ENCODE measurements around the gene MICALL2.
A peak's percentile ranks its signal among the peaks of the same experiment; 100 is the strongest.

MICALL2 gene

GRCh38 chr7:1466524-1467271, 7.4 kb upstream of the MICALL2 start:
- no peak for DNase-seq

- no peak for DNase-seq
Measured at GRCh38 chr7:1464694-1465093, 5.4 kb upstream of the MICALL2 start.

GRCh38 chr7:1463676-1464223, 4.5 kb upstream of the MICALL2 start:
- no peak for DNase-seq

- peak; percentile 20 to 47 for DNase-seq
Measured at GRCh38 chr7:1461646-1462375, 2.5 kb upstream of the MICALL2 start.

GRCh38 chr7:1460821-1461645, 1.8 kb upstream of the MICALL2 start:
- DNase-seq, result peak; percentile 75 to 81

GRCh38 chr7:1459920-1460820, 900 bp upstream of the MICALL2 start:
- DNase-seq, result no peak

GRCh38 chr7:1459512-1459892, 232 bp upstream of the MICALL2 start:
- DNase-seq, result peak; percentile 76 to 79

GRCh38 chr7:1457949-1458682, 1.2 kb downstream of the MICALL2 start:
- peak in 1 of 2 experiments; percentile 0 for DNase-seq

- DNase-seq, result peak in 1 of 2 experiments; percentile 4
Measured at GRCh38 chr7:1457059-1457948, 2.0 kb downstream of the MICALL2 start.

- no peak for DNase-seq
Measured at GRCh38 chr7:1455955-1456354, 3.3 kb downstream of the MICALL2 start.

GRCh38 chr7:1455241-1455939, 3.9 kb downstream of the MICALL2 start:
- DNase-seq, result no peak

GRCh38 chr7:1454542-1454941, 4.7 kb downstream of the MICALL2 start:
- DNase-seq, result no peak

GRCh38 chr7:1452205-1452604, 7.1 kb downstream of the MICALL2 start:
- DNase-seq, result no peak

- DNase-seq, result no peak
Measured at GRCh38 chr7:1450987-1451386, 8.3 kb downstream of the MICALL2 start.

- no peak for DNase-seq
Measured at GRCh38 chr7:1450431-1450830, 8.8 kb downstream of the MICALL2 start.

- DNase-seq, result no peak
Measured at GRCh38 chr7:1449951-1450350, 9.3 kb downstream of the MICALL2 start.

- DNase-seq, result no peak
Measured at GRCh38 chr7:1449501-1449900, 9.8 kb downstream of the MICALL2 start.

- no peak for DNase-seq
Measured at GRCh38 chr7:1448958-1449357, 10.3 kb downstream of the MICALL2 start.

GRCh38 chr7:1447551-1448244, 11.6 kb downstream of the MICALL2 start:
- no peak for DNase-seq

All from Kasumi-1 (cell line).